WI38 (cell line): ENCODE results near the gene PFN2.
A peak's percentile ranks its signal among the peaks of the same experiment; 100 is the strongest.

ENCODE experiments used
- H3K4me3 ChIP-seq: 2 replicates; pipeline ENCODE4 v1.5.1; 2011; ENCODE audit warnings: low read depth, mild to moderate bottlenecking, control low read depth, low read length
- CTCF ChIP-seq: IDR thresholded peaks from 2 replicates; pipeline ENCODE4 v1.5.1; 2012; ENCODE audit warnings: low read depth, mild to moderate bottlenecking, control low read depth, low read length

Gene PFN2

GRCh38 chr3:149967086-149967685, 3.5 kb downstream of the PFN2 start:
- H3K4me3 ChIP-seq, result peak overlapping the region; percentile 85
- no peak for TF ChIP-seq CTCF

- no peak overlapping the region for H3K4me3 ChIP-seq
- no peak for TF ChIP-seq CTCF
Observed at GRCh38 chr3:149965278-149965677, 5.4 kb downstream of the PFN2 start.

GRCh38 chr3:149964291-149964690, 6.4 kb downstream of the PFN2 start:
- no peak for TF ChIP-seq CTCF
- no peak overlapping the region for H3K4me3 ChIP-seq

GRCh38 chr3:149963485-149963884, 7.2 kb downstream of the PFN2 start:
- no peak for TF ChIP-seq CTCF
- H3K4me3 ChIP-seq, result no peak overlapping the region

GRCh38 chr3:149959443-149959842, 11.3 kb downstream of the PFN2 start:
- no peak for TF ChIP-seq CTCF
- no peak overlapping the region for H3K4me3 ChIP-seq

- no peak for TF ChIP-seq CTCF
Observed at GRCh38 chr3:149958171-149958796, 12.4 kb downstream of the PFN2 start.

GRCh38 chr3:149957361-149958125, 13.2 kb downstream of the PFN2 start:
- TF ChIP-seq CTCF, result no peak
- no peak overlapping the region for H3K4me3 ChIP-seq

More at GRCh38 chr3:149958171-149958796, 12.4 kb downstream of the PFN2 start:
- H3K4me3 ChIP-seq, result no peak overlapping the region
